ENCODE measurements around the gene ZNF267. TPM values are rescaled to one million over a fixed set of nuclear protein-coding genes. Genes with fewer than 3 reads are reported as not detected.
"Not testable (repeated sequence)": the region's sequence is repeated elsewhere in the genome, so short reads cannot be mapped to it uniquely, and the experiment has no call there.

The ZNF267 gene
- 10 to 100 TPM in 2 of 4 donors, 1 to 10 TPM in 2; 4.4 to 21.4 (median 14.6) TPM for total RNA-seq

DNA sequence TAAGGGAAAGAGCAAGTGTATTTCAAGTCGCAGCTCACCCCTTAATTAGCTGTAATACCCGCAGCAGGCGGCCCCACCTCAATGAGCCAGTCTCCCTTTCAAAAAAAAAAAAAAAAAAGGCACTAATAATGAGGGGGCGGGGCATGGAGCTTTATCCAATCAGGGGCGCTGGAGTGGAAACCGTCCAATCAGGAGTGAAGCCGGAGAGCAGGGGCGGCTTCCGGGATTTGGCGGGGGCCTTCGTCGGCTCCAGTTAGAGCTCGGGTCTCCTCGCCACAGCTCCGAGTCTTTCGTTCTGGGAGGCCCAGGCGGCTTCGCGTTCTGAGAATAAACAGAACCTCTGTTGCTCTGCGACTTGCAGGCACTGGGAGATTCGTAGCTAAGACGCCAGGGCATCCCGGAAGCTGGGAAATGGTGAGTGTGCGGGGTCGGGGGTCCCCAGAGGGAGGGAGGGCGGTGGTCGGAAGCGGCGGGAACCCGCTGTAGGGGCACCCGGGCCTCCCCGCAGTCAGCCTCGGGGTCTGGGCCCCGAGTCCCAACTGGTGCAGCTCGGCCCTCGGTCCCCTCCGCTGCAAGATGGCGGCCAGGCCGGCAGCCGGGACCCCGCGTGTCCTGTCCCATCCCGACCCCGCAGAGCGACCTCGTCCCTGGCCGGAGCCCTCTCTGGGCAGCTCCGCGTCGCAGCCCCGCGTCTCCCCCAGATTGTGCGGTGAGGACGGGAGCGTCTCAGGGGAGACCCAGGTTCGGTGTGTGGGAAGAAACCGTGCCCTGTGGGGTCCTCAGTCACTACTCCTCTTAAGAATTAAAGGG, at the start of gene ZNF267:
Gene ZNF267, plus strand, starts transcription at position 252 of the 810 bp plus-strand sequence. Its CDS starts 160 bp downstream, at position 412.
- H3K27me3 ChIP-seq: no peaks in the 10 kb centered on the region
- H3K4me1 ChIP-seq: peaks cover 0 to 3% of the 10 kb centered on the region in 2 donors
- TF ChIP-seq CTCF (IDR thresholded peaks at IDR 0.05) (no peak), POLR2A (IDR thresholded peaks at IDR 0.05) (peak; percentile 69 to 79)
- no peaks in the 10 kb centered on the region for H3K36me3 ChIP-seq
- DNase-seq: peak; percentile 94 to 98
- H3K4me3 ChIP-seq: peak within 1 kb of the TSS; percentile 88 to 94
- peak within 1 kb of the TSS; percentile 85 to 97 for H3K27ac ChIP-seq
- intact Hi-C loops (cut with DNase I; ENCODE audit: low total_unique reads): no loop called here
- no peaks in the 10 kb centered on the region for H3K9me3 ChIP-seq

DNA sequence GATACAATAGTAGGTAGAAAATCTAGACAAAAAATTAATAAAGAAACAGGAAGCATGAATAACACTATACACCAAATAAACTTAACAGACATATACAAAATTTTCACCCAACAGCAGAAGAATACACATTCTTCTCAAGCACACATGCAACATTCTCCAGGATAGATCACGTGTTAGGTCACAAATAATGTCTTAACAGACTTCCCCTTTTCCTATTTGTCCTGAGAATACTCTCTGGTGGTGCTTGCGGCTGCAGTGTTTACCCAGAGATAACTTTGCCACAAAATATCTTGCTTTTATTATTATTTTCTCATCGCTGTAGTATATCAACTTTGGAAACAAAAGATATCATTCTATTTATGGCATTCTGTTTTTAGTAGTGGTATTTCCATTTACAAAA, 40.6 kb upstream of the ZNF267 start:
- intact Hi-C loops (cut with DNase I; ENCODE audit: low total_unique reads): no loop called here
- Histone ChIP-seq H3K9me3 (peaks cover 0 to 4% of the 10 kb centered on the region in 2 donors), H3K4me1 (no peaks in the 10 kb centered on the region), H3K27ac (no peak overlapping the region), H3K36me3 (no peaks in the 10 kb centered on the region), H3K27me3 (no peaks in the 10 kb centered on the region), H3K4me3 (no peak overlapping the region)
- no peak for DNase-seq
- TF ChIP-seq POLR2A (IDR thresholded peaks at IDR 0.05): no peak
- TF ChIP-seq CTCF (IDR thresholded peaks at IDR 0.05): no peak

DNA sequence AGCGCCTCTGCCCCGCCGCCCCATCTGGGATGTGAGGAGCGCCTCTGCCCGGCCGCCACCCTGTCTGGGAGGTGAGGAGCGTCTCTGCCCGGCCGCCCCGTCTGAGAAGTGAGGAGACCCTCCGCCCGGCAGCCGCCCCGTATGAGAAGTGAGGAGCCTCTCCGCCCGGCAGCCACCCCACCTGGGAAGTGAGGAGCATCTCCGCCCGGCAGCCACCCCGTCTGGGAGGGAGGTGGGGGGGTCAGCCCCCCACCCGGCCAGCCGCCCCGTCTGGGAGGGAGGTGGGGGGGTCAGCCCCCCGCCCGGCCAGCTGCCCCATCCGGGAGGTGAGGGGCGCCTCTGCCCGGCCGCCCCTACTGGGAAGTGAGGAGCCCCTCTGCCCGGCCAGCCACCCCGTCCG, 37.2 kb upstream of the ZNF267 start:
- H3K4me3 ChIP-seq; DNase-seq; H3K4me1 ChIP-seq; H3K36me3 ChIP-seq; H3K9me3 ChIP-seq; H3K27me3 ChIP-seq; intact Hi-C loops (cut with DNase I; ENCODE audit: low total_unique reads); H3K27ac ChIP-seq: not testable (repeated sequence)

- no peak overlapping the region for H3K27ac ChIP-seq
- H3K4me1 ChIP-seq: no peaks in the 10 kb centered on the region
- no peak for TF ChIP-seq POLR2A (IDR thresholded peaks at IDR 0.05)
- TF ChIP-seq CTCF (IDR thresholded peaks at IDR 0.05): no peak
- H3K4me3 ChIP-seq: no peak overlapping the region
- no peaks in the 10 kb centered on the region for H3K27me3 ChIP-seq
- peaks cover 0 to 4% of the 10 kb centered on the region in 2 donors for H3K9me3 ChIP-seq
- DNase-seq: no peak
- intact Hi-C loops (cut with DNase I; ENCODE audit: low total_unique reads): no loop called here
- no peaks in the 10 kb centered on the region for H3K36me3 ChIP-seq
Observed at GRCh38 chr16:31842864-31843263, 30.7 kb upstream of the ZNF267 start.

- H3K4me1 ChIP-seq; H3K27ac ChIP-seq; DNase-seq; H3K27me3 ChIP-seq; H3K4me3 ChIP-seq; H3K36me3 ChIP-seq; H3K9me3 ChIP-seq; intact Hi-C loops (cut with DNase I; ENCODE audit: low total_unique reads): not testable (repeated sequence)
Observed at GRCh38 chr16:31848572-31848971, 25.0 kb upstream of the ZNF267 start.

GRCh38 chr16:31853291-31853690, 20.3 kb upstream of the ZNF267 start:
- intact Hi-C loops (cut with DNase I; ENCODE audit: low total_unique reads): no loop called here
- Histone ChIP-seq H3K4me3 (no peak overlapping the region), H3K4me1 (no peaks in the 10 kb centered on the region), H3K36me3 (no peaks in the 10 kb centered on the region), H3K27me3 (no peaks in the 10 kb centered on the region), H3K27ac (no peak overlapping the region), H3K9me3 (peaks cover 0 to 6% of the 10 kb centered on the region in 2 donors)
- TF ChIP-seq POLR2A (IDR thresholded peaks at IDR 0.05) (no peak), CTCF (IDR thresholded peaks at IDR 0.05) (no peak)
- no peak for DNase-seq
